GM10266 (cell line): ENCODE measurements around the gene OTOGL.

Experiments used
- DNase-seq: peaks from one replicate; pipeline ENCODE4 v3.0.0; 2012; ENCODE audit errors: extremely low spot score
- TF ChIP-seq, protein P1 (sequence below): IDR thresholded peaks from 2 replicates; pipeline ENCODE4 v1.5.1; 2012; ENCODE audit warnings: mild to moderate bottlenecking, low read depth; ENCODE audit not compliant: control insufficient read depth, insufficient read depth; ENCODE audit errors: missing control alignments

OTOGL gene

DNA sequence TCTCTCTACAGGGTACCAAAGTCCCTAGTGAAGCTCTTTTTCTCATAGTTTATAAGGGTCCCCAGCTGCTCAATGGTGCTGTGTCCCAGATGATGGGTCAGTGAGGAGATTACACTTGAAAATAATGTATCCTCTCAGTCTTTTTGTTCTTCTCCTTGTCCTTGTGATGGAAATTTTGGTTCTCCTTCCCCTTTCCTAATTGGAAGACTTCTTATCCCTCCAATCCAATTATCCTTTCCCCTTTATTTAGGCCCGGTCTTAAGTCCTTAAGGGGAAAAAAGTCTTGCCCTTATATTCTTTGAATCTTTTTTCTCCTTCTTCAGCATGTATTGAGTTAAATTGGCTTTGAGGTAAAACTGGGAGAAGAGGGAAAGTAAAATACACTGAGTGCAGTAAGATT is 218.6 kb downstream of the OTOGL start:
- no peak for DNase-seq
- TF ChIP-seq, protein P1, sequence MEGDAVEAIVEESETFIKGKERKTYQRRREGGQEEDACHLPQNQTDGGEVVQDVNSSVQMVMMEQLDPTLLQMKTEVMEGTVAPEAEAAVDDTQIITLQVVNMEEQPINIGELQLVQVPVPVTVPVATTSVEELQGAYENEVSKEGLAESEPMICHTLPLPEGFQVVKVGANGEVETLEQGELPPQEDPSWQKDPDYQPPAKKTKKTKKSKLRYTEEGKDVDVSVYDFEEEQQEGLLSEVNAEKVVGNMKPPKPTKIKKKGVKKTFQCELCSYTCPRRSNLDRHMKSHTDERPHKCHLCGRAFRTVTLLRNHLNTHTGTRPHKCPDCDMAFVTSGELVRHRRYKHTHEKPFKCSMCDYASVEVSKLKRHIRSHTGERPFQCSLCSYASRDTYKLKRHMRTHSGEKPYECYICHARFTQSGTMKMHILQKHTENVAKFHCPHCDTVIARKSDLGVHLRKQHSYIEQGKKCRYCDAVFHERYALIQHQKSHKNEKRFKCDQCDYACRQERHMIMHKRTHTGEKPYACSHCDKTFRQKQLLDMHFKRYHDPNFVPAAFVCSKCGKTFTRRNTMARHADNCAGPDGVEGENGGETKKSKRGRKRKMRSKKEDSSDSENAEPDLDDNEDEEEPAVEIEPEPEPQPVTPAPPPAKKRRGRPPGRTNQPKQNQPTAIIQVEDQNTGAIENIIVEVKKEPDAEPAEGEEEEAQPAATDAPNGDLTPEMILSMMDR = no peak

GRCh38 chr12:80320121-80320678 is 220.9 kb downstream of the OTOGL start:
- DNase-seq = no peak
- TF ChIP-seq, protein P1 = no peak

GRCh38 chr12:80321653-80322052 is 222.3 kb downstream of the OTOGL start:
- DNase-seq = no peak

DNA sequence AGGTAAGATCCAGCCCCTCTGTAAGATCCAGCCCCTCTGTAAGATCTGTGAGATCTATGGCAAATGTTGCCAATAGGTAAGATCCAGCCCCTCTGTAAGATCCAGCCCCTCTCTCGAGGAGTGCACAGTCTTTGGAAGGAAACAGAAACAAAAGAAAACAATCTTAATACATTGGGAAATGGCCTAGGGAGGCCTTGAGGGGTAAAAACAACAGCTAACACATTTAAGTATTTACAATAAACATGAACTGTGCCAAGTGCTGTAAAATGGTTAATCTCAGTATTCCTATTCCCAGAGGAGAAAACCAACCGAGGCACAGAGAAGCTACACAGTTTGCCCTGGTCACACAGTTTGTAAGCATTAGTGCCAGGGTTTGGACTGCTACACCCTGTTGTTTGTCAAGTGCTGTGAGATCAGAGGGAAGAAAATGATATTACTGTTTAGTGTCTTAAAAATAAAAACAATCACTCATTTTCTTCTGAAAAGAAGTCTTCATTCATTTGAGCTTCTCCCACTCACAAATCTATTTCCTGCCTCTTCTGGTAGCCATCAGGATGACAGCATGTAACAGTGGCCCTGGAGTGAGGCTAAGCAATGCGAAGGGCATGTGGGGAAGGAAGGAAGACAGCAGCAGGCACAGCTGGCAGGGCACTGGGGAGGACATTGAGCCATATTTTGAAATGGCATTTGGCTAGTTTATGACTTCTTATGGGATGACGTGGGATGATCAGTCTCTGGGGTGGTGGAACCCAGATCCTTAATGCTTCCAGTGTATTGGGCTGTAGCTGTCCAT is 226.0 kb downstream of the OTOGL start:
- TF ChIP-seq, protein P1 = no peak
- DNase-seq = no peak

More at GRCh38 chr12:80321653-80322052, 222.3 kb downstream of the OTOGL start:
- TF ChIP-seq, protein P1 = no peak

DNA sequence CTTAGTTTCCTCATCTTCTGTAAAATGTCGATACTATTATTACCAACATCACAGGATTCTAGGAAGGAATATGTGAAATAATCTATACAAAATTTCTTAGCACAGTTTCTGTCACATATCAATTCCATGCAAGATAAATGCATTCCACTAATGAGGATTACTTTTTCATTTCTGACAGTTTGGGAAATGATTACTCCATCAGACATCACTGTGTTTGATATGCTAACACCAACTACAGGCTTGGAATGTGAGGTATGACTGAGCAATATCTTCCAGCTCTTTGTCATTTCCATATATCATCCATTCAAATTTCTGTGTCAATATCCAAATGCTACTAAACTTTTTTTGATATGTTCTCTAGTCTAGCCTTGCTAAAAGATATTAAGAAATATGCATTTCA is 233.5 kb downstream of the OTOGL start:
- TF ChIP-seq, protein P1 = no peak
- no peak for DNase-seq

- no peak for DNase-seq
- TF ChIP-seq, protein P1 = no peak
Observed at GRCh38 chr12:80352474-80352873, 253.1 kb downstream of the OTOGL start.

DNA sequence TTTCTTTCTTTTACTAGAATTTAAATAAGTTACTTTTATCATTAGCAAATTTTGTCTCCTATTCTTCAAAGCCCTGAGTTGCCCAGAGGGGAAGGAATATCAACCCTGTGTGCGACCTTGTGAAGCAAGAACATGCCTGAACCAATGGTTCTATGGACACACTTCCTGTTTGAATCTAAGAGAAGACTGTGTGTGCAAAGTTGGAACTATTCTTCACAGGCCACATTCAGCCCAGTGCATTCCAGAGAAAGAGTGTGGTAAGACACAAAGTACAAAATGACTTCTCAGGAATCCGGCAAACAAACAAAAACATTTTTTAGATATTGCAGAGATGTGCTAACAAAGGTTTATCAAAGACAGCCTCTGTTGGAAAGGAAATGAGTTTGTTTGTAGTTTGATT is 253.9 kb downstream of the OTOGL start:
- no peak for DNase-seq
- TF ChIP-seq, protein P1 = no peak
